Osteocyte (in vitro differentiated cells): ENCODE results near the gene AFF3. TPM values are rescaled to one million over a fixed set of nuclear protein-coding genes. Genes with fewer than 3 reads are reported as not detected.
A peak's percentile ranks its signal among the peaks of the same experiment; 100 is the strongest.

ENCODE experiments used
- DNase-seq: peaks from one replicate; pipeline ENCODE4 v3.0.0; 2021; ENCODE audit warnings: mixed read lengths; ENCODE audit not compliant: unreplicated experiment; ENCODE audit errors: extremely low spot score
- H3K27ac Mint-ChIP-seq: one replicate; pipeline ENCODE4 v1.8.0; 2021; ENCODE audit warnings: mild to moderate bottlenecking, mixed read lengths; ENCODE audit not compliant: unreplicated experiment
- H3K27me3 Mint-ChIP-seq: one replicate; pipeline ENCODE4 v1.8.0; 2021; ENCODE audit warnings: mixed read lengths; ENCODE audit not compliant: unreplicated experiment
- H3K36me3 Mint-ChIP-seq: one replicate; pipeline ENCODE4 v1.8.0; 2021; ENCODE audit warnings: mixed read lengths; ENCODE audit not compliant: unreplicated experiment
- H3K4me1 Mint-ChIP-seq: one replicate; pipeline ENCODE4 v1.8.0; 2021; ENCODE audit warnings: mixed read lengths; ENCODE audit not compliant: unreplicated experiment
- H3K4me3 Mint-ChIP-seq: one replicate; pipeline ENCODE4 v1.8.0; 2021; ENCODE audit warnings: mild to moderate bottlenecking, moderate library complexity, mixed read lengths; ENCODE audit not compliant: unreplicated experiment
- H3K9me3 Mint-ChIP-seq: one replicate; pipeline ENCODE4 v1.8.0; 2021; ENCODE audit warnings: mixed read lengths; ENCODE audit not compliant: unreplicated experiment
- total RNA-seq: library from RNA; stranded (reverse); gene quantifications from 2 replicates; pipeline ENCODE4 v1.2.1, GENCODE V29; 2021
- TF ChIP-seq, protein P1 (sequence below): fragments of 200-600 bp; sonication (generic); IDR thresholded peaks from 2 replicates; pipeline ENCODE4 v1.5.0; 2021; ENCODE audit warnings: antibody characterized with exemption, mild to moderate bottlenecking, moderate library complexity

AFF3 gene
- total RNA-seq, 1 donor from 2014 or later, result 248 TPM

DNA sequence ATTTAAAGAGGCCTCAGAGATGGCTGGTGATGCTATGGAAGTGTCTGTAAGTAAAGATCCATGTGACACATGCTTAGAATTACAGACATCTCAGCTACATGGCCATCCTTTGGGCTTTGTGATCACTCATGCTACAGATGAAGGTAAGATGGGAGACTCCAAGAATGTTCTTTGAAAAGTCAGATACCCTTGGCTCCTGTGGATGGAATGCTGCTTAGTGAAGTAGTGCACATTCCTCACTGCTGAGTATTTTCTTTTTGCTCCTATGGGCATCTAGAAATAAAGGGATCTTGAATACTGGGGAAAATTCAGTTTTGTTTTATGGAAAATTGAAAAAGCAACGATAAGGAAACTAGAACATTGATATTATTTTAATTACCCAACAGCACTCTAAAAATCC lies 597.3 kb downstream of the AFF3 start:
- no peaks in the 10 kb centered on the region for H3K27me3 Mint-ChIP-seq
- peaks cover 36% of the 10 kb centered on the region for H3K4me1 Mint-ChIP-seq
- peaks cover 64% of the 10 kb centered on the region for H3K36me3 Mint-ChIP-seq
- DNase-seq, result no peak
- H3K9me3 Mint-ChIP-seq, result no peaks in the 10 kb centered on the region
- H3K4me3 Mint-ChIP-seq, result no peak overlapping the region
- H3K27ac Mint-ChIP-seq, result peak overlapping the region; percentile 78
- TF ChIP-seq, protein P1, sequence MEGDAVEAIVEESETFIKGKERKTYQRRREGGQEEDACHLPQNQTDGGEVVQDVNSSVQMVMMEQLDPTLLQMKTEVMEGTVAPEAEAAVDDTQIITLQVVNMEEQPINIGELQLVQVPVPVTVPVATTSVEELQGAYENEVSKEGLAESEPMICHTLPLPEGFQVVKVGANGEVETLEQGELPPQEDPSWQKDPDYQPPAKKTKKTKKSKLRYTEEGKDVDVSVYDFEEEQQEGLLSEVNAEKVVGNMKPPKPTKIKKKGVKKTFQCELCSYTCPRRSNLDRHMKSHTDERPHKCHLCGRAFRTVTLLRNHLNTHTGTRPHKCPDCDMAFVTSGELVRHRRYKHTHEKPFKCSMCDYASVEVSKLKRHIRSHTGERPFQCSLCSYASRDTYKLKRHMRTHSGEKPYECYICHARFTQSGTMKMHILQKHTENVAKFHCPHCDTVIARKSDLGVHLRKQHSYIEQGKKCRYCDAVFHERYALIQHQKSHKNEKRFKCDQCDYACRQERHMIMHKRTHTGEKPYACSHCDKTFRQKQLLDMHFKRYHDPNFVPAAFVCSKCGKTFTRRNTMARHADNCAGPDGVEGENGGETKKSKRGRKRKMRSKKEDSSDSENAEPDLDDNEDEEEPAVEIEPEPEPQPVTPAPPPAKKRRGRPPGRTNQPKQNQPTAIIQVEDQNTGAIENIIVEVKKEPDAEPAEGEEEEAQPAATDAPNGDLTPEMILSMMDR, result no peak

DNA sequence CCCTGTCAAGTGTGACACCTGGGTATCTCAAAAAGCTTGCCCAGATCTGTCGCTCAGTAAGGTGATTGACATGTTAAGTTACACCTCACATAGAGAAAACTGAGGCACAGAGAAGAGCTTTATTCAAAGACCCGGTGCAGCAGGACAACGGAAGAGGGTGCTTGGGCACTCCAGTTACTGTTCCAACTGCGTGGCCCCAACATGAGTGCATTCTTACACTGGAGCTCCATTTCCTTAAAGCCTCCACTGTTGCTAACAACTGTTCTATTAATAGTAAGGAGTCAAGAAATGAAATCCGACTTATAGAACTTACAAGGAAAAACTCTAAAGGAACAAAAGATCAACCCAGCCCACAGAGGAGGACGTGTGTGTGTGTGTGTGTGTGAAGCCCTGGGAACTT lies 597.8 kb downstream of the AFF3 start:
- Mint-ChIP-seq H3K4me1 (peaks cover 36% of the 10 kb centered on the region), H3K4me3 (no peak overlapping the region), H3K9me3 (no peaks in the 10 kb centered on the region), H3K27me3 (no peaks in the 10 kb centered on the region), H3K27ac (peak overlapping the region; percentile 78), H3K36me3 (peaks cover 60% of the 10 kb centered on the region)
- TF ChIP-seq, protein P1, result no peak
- no peak for DNase-seq

DNA sequence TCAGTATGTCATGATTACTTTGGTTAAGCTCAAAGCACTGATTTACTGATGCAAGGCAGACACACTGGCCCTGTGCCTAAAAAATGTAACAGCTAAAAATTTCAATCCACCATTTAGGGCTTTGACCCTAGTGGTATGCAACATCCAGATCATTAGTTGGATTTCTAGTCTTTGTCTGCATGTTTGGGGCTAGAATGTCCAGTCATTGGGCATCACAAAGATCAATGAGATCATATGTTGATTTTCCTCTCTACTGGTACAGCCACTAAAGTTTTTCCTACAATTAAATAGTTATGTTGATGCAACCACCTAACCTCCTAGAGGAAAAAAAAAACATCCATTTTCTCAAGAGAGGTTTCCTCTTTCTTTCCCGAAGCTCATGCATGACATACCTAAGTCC lies 599.1 kb downstream of the AFF3 start:
- Mint-ChIP-seq H3K36me3 (peaks cover 52% of the 10 kb centered on the region), H3K27me3 (no peaks in the 10 kb centered on the region), H3K4me1 (peaks cover 36% of the 10 kb centered on the region), H3K27ac (peak overlapping the region; percentile 73), H3K4me3 (no peak overlapping the region), H3K9me3 (no peaks in the 10 kb centered on the region)
- TF ChIP-seq, protein P1, result no peak
- no peak for DNase-seq

GRCh38 chr2:99537910-99538485 lies 604.4 kb downstream of the AFF3 start:
- no peak overlapping the region for H3K4me3 Mint-ChIP-seq
- DNase-seq, result no peak
- TF ChIP-seq, protein P1, result no peak
- peaks cover 20% of the 10 kb centered on the region for H3K36me3 Mint-ChIP-seq
- no peak overlapping the region for H3K27ac Mint-ChIP-seq
- no peaks in the 10 kb centered on the region for H3K27me3 Mint-ChIP-seq
- H3K9me3 Mint-ChIP-seq, result peaks cover 8% of the 10 kb centered on the region
- peaks cover 4% of the 10 kb centered on the region for H3K4me1 Mint-ChIP-seq

GRCh38 chr2:99524056-99524455 lies 618.3 kb downstream of the AFF3 start:
- TF ChIP-seq, protein P1, result no peak
- Mint-ChIP-seq H3K4me3 (no peak overlapping the region), H3K9me3 (no peaks in the 10 kb centered on the region), H3K27ac (no peak overlapping the region), H3K36me3 (no peaks in the 10 kb centered on the region), H3K27me3 (peaks cover 6% of the 10 kb centered on the region), H3K4me1 (no peaks in the 10 kb centered on the region)
- no peak for DNase-seq
